ENCODE results near the gene IL17B. TPM values are rescaled to one million over a fixed set of nuclear protein-coding genes. Genes with fewer than 3 reads are reported as not detected.

IL17B gene
- total and polyA plus RNA-seq, 2 of the 13 experiments (the other 11 are each of a cell fraction or from before 2014, with no cell fraction given), result 0.29 to 2.6 TPM

DNA sequence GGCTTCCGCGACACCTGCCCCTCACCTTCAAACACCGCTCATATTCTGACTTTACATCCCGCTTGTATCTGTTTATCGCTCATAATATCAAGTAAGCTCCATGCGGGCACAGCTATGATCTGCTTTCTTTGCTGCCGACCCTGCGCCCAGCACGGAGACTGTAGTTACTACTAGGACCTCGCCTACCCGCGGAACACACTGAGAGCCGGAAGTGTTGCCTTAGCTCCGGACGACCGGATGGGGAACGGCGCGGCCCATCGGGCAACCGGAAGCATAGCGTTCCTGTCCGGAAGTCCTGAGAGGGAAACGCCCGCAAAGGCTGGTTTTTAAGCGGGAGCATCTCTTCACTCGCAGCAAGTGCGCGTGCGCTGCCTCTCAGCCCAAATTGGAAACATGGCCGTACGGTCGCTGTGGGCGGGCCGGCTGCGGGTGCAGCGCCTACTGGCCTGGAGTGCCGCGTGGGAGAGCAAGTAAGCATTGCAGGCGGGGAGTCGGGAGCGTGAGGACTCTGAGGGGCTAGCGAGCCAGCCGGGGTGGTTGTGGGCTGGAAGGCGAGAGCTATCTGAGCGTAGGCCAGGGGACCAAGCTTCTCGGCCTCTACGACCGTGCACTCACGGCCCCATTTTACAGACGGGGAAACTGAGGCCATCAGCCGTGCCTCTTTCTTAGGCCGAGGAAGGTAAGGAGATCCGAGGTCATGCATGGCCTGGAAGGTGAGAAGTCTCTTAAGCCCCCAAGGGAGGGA lies 33.8 kb downstream of the IL17B start, which contains the start of gene GRPEL2 (continued):
- TF ChIP-seq, protein P1, sequence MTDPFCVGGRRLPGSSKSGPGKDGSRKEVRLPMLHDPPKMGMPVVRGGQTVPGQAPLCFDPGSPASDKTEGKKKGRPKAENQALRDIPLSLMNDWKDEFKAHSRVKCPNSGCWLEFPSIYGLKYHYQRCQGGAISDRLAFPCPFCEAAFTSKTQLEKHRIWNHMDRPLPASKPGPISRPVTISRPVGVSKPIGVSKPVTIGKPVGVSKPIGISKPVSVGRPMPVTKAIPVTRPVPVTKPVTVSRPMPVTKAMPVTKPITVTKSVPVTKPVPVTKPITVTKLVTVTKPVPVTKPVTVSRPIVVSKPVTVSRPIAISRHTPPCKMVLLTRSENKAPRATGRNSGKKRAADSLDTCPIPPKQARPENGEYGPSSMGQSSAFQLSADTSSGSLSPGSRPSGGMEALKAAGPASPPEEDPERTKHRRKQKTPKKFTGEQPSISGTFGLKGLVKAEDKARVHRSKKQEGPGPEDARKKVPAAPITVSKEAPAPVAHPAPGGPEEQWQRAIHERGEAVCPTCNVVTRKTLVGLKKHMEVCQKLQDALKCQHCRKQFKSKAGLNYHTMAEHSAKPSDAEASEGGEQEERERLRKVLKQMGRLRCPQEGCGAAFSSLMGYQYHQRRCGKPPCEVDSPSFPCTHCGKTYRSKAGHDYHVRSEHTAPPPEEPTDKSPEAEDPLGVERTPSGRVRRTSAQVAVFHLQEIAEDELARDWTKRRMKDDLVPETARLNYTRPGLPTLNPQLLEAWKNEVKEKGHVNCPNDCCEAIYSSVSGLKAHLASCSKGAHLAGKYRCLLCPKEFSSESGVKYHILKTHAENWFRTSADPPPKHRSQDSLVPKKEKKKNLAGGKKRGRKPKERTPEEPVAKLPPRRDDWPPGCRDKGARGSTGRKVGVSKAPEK (CRISPR knock-in tag; IDR thresholded peaks at IDR 0.05; ENCODE audit: borderline replicate concordance), result peak; percentile 75; the same call in 1 of the 2 replicates
- TF ChIP-seq AGO1 (IDR thresholded peaks at IDR 0.05; ENCODE audit: low read depth, low read length, poor library complexity, severe bottlenecking), result peak; percentile 42
- TF ChIP-seq, protein P2, sequence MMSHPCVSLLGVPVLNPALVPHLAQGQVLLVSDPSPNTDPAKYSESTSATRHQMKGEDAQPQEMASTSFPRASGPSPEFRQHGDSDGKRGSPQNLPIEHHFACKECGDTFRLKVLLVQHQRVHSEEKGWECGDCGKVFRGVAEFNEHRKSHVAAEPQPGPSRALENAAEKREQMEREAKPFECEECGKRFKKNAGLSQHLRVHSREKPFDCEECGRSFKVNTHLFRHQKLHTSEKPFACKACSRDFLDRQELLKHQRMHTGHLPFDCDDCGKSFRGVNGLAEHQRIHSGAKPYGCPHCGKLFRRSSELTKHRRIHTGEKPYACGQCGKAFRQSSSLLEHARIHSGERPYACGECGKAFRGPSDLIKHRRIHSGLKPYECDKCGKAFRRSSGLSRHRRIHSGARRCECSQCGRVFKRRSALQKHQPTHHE (CRISPR knock-in tag; IDR thresholded peaks at IDR 0.05; ENCODE audit: borderline replicate concordance), result peak; percentile 60; the same call in 1 of the 2 replicates
- TF ChIP-seq ZNF7 (CRISPR knock-in tag; IDR thresholded peaks at IDR 0.05), result no peak
- TF ChIP-seq, protein P3, sequence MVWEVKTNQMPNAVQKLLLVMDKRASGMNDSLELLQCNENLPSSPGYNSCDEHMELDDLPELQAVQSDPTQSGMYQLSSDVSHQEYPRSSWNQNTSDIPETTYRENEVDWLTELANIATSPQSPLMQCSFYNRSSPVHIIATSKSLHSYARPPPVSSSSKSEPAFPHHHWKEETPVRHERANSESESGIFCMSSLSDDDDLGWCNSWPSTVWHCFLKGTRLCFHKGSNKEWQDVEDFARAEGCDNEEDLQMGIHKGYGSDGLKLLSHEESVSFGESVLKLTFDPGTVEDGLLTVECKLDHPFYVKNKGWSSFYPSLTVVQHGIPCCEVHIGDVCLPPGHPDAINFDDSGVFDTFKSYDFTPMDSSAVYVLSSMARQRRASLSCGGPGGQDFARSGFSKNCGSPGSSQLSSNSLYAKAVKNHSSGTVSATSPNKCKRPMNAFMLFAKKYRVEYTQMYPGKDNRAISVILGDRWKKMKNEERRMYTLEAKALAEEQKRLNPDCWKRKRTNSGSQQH (CRISPR knock-in tag; IDR thresholded peaks at IDR 0.05; ENCODE audit: low read depth), result peak; percentile 21; the same call in 1 of the 2 replicates
- TF ChIP-seq ZNF615 (CRISPR knock-in tag; IDR thresholded peaks at IDR 0.05; ENCODE audit: borderline replicate concordance), result no peak
- TF ChIP-seq, protein P4, sequence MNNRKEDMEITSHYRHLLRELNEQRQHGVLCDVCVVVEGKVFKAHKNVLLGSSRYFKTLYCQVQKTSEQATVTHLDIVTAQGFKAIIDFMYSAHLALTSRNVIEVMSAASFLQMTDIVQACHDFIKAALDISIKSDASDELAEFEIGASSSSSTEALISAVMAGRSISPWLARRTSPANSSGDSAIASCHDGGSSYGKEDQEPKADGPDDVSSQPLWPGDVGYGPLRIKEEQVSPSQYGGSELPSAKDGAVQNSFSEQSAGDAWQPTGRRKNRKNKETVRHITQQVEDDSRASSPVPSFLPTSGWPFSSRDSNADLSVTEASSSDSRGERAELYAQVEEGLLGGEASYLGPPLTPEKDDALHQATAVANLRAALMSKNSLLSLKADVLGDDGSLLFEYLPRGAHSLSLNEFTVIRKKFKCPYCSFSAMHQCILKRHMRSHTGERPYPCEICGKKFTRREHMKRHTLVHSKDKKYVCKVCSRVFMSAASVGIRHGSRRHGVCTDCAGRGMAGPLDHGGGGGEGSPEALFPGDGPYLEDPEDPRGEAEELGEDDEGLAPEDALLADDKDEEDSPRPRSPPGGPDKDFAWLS (CRISPR knock-in tag; IDR thresholded peaks at IDR 0.05; ENCODE audit: borderline replicate concordance), result no peak
- TF ChIP-seq TGIF2 (CRISPR knock-in tag; IDR thresholded peaks at IDR 0.05), result no peak
- peak; percentile 89 for TF ChIP-seq SMYD3 (CRISPR knock-in tag; IDR thresholded peaks at IDR 0.05)
- TF ChIP-seq ZNF563 (CRISPR knock-in tag; IDR thresholded peaks at IDR 0.05), result peak; percentile 78
- TF ChIP-seq, protein P5, sequence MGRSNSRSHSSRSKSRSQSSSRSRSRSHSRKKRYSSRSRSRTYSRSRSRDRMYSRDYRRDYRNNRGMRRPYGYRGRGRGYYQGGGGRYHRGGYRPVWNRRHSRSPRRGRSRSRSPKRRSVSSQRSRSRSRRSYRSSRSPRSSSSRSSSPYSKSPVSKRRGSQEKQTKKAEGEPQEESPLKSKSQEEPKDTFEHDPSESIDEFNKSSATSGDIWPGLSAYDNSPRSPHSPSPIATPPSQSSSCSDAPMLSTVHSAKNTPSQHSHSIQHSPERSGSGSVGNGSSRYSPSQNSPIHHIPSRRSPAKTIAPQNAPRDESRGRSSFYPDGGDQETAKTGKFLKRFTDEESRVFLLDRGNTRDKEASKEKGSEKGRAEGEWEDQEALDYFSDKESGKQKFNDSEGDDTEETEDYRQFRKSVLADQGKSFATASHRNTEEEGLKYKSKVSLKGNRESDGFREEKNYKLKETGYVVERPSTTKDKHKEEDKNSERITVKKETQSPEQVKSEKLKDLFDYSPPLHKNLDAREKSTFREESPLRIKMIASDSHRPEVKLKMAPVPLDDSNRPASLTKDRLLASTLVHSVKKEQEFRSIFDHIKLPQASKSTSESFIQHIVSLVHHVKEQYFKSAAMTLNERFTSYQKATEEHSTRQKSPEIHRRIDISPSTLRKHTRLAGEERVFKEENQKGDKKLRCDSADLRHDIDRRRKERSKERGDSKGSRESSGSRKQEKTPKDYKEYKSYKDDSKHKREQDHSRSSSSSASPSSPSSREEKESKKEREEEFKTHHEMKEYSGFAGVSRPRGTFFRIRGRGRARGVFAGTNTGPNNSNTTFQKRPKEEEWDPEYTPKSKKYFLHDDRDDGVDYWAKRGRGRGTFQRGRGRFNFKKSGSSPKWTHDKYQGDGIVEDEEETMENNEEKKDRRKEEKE (IDR thresholded peaks at IDR 0.05), result no peak
- TF ChIP-seq, protein P6, sequence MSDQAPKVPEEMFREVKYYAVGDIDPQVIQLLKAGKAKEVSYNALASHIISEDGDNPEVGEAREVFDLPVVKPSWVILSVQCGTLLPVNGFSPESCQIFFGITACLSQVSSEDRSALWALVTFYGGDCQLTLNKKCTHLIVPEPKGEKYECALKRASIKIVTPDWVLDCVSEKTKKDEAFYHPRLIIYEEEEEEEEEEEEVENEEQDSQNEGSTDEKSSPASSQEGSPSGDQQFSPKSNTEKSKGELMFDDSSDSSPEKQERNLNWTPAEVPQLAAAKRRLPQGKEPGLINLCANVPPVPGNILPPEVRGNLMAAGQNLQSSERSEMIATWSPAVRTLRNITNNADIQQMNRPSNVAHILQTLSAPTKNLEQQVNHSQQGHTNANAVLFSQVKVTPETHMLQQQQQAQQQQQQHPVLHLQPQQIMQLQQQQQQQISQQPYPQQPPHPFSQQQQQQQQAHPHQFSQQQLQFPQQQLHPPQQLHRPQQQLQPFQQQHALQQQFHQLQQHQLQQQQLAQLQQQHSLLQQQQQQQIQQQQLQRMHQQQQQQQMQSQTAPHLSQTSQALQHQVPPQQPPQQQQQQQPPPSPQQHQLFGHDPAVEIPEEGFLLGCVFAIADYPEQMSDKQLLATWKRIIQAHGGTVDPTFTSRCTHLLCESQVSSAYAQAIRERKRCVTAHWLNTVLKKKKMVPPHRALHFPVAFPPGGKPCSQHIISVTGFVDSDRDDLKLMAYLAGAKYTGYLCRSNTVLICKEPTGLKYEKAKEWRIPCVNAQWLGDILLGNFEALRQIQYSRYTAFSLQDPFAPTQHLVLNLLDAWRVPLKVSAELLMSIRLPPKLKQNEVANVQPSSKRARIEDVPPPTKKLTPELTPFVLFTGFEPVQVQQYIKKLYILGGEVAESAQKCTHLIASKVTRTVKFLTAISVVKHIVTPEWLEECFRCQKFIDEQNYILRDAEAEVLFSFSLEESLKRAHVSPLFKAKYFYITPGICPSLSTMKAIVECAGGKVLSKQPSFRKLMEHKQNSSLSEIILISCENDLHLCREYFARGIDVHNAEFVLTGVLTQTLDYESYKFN (CRISPR knock-in tag; conservative IDR thresholded peaks at IDR 0.05), result peak; percentile 61; the same call in 1 of the 2 replicates
- peak; percentile 72; the same call in 1 of the 2 replicates for TF ChIP-seq ZKSCAN8 (CRISPR knock-in tag; IDR thresholded peaks at IDR 0.05; ENCODE audit: borderline replicate concordance)
